IMR-90 (cell line): Measurements from ENCODE around the gene CDH13. TPM values are rescaled to one million over a fixed set of nuclear protein-coding genes. Genes with fewer than 3 reads are reported as not detected.

Experiments
- ATAC-seq: fragments of 200-7000 bp; cut with Tn5 transposase; 2 replicates; pipeline ENCODE4 v1.9.1; 2020; ENCODE audit warnings: low read depth, mild to moderate bottlenecking, moderate library complexity
- BruUV-seq: library from RNA; stranded (reverse); fragments of 400-500 nt; replicated peaks from 2 replicates; lab custom pipeline; 2021; lab: Mats Ljungman, UMichigan
- CTCF ChIA-PET: fragments of 300-600 bp; formaldehyde crosslinking; extraction: SDS; loops from one replicate; lab custom pipeline; 2021; ENCODE audit warnings: antibody characterized with exemption; lab: Yijun Ruan, JAX
- POLR2A ChIA-PET: fragments of 300-600 bp; sonication (Branson Sonifier 250); formaldehyde crosslinking; loops from one replicate; lab custom pipeline; 2022; ENCODE audit warnings: antibody characterized with exemption; ENCODE audit not compliant: unreplicated experiment; lab: Charles Lee
- DNase-seq: peaks from one replicate; pipeline ENCODE4 v3.0.0; 2013
- H2AFZ ChIP-seq: replicated peaks from 2 replicates; pipeline ENCODE3; 2013; ENCODE audit warnings: low read length, mild to moderate bottlenecking; ENCODE audit not compliant: poor library complexity
- H2AK5ac ChIP-seq: 2 replicates; pipeline ENCODE4 v1.6.1; 2013; ENCODE audit warnings: low read depth, low read length, inconsistent platforms
- H2AK9ac ChIP-seq: replicated peaks from 2 replicates; pipeline ENCODE3; 2013; ENCODE audit warnings: mild to moderate bottlenecking, low read depth, low read length, moderate library complexity; ENCODE audit not compliant: poor library complexity
- H2BK120ac ChIP-seq: 2 replicates; pipeline ENCODE4 v1.6.1; 2013; ENCODE audit warnings: low read depth, low read length, inconsistent platforms
- H2BK15ac ChIP-seq: 3 replicates; pipeline ENCODE4 v1.6.1; 2013; ENCODE audit warnings: low read depth, low read length, inconsistent platforms
- H2BK20ac ChIP-seq: 2 replicates; pipeline ENCODE4 v1.6.1; 2013; ENCODE audit warnings: low read depth, mild to moderate bottlenecking, inconsistent platforms, low read length, moderate library complexity
- H2BK5ac ChIP-seq: 2 replicates; pipeline ENCODE4 v1.6.1; 2013; ENCODE audit warnings: mild to moderate bottlenecking, low read depth, low read length, inconsistent platforms; ENCODE audit not compliant: poor library complexity, severe bottlenecking
- H3K14ac ChIP-seq: replicated peaks from 2 replicates; pipeline ENCODE4 v1.6.1; 2013; ENCODE audit warnings: low read depth, low read length, inconsistent platforms
- H3K18ac ChIP-seq: 2 replicates; pipeline ENCODE4 v1.6.1; 2013; ENCODE audit warnings: low read depth, low read length, control low read depth
- H3K23ac ChIP-seq: 2 replicates; pipeline ENCODE4 v1.6.1; 2013; ENCODE audit warnings: low read depth, low read length, inconsistent platforms
- H3K27ac ChIP-seq: 2 replicates; pipeline ENCODE4 v1.5.1; 2013; ENCODE audit warnings: mild to moderate bottlenecking, control low read depth, low read length; ENCODE audit not compliant: insufficient read depth
- H3K27me3 ChIP-seq: 2 replicates; pipeline ENCODE4 v1.6.1; 2013; ENCODE audit warnings: low read length; ENCODE audit not compliant: control insufficient read depth, insufficient read depth
- H3K36me3 ChIP-seq: 2 replicates; pipeline ENCODE4 v1.6.1; 2013; ENCODE audit warnings: low read length, mixed read lengths; ENCODE audit not compliant: control insufficient read depth, insufficient read depth
- H3K4ac ChIP-seq: 2 replicates; pipeline ENCODE4 v1.6.1; 2013; ENCODE audit warnings: low read depth, low read length, inconsistent platforms
- H3K4me1 ChIP-seq: 2 replicates; pipeline ENCODE4 v1.6.1; 2013; ENCODE audit warnings: low read length, mixed read lengths; ENCODE audit not compliant: control insufficient read depth, insufficient read depth
- H3K4me2 ChIP-seq: 2 replicates; pipeline ENCODE4 v1.6.1; 2013; ENCODE audit warnings: low read depth, mild to moderate bottlenecking, control low read depth, low read length, moderate library complexity
- H3K4me3 ChIP-seq: 2 replicates; pipeline ENCODE4 v1.5.1; 2013; ENCODE audit warnings: low read depth, mild to moderate bottlenecking, control low read depth, low read length, moderate library complexity; ENCODE audit not compliant: insufficient read depth
- H3K56ac ChIP-seq: 2 replicates; pipeline ENCODE4 v1.6.1; 2013; ENCODE audit warnings: low read length, inconsistent platforms; ENCODE audit not compliant: insufficient read depth; ENCODE audit errors: extremely low read depth
- H3K79me1 ChIP-seq, 2 experiments: 2 replicates each; pipeline ENCODE4 v1.6.1; 2013; ENCODE audit warnings: low read length in 2 of 2, inconsistent platforms in 1 of 2, low read depth in 1 of 2
- H3K9ac ChIP-seq: 2 replicates; pipeline ENCODE4 v1.6.1; 2013; ENCODE audit warnings: low read depth, low read length, control low read depth
- H3K9me1 ChIP-seq: 2 replicates; pipeline ENCODE4 v1.6.1; 2013; ENCODE audit warnings: low read length, inconsistent platforms; ENCODE audit not compliant: insufficient read depth
- H3K9me3 ChIP-seq: 2 replicates; pipeline ENCODE4 v1.6.1; 2013; ENCODE audit warnings: low read length; ENCODE audit not compliant: control insufficient read depth, insufficient read depth
- H4K20me1 ChIP-seq: 2 replicates; pipeline ENCODE4 v1.6.1; 2013; ENCODE audit warnings: low read length, inconsistent platforms; ENCODE audit not compliant: insufficient read depth
- H4K5ac ChIP-seq: 2 replicates; pipeline ENCODE4 v1.6.1; 2013; ENCODE audit warnings: mild to moderate bottlenecking, low read depth, low read length, control low read depth
- H4K8ac ChIP-seq, 2 experiments: 2 replicates each; pipeline ENCODE4 v1.6.1; 2013; ENCODE audit warnings: low read depth in 2 of 2, low read length in 2 of 2, control low read depth in 1 of 2, inconsistent platforms in 1 of 2
- H4K91ac ChIP-seq: 2 replicates; pipeline ENCODE4 v1.6.1; 2013; ENCODE audit warnings: low read depth, low read length, inconsistent platforms; ENCODE audit not compliant: insufficient read depth
- BHLHE40 ChIP-seq: fragments of 150-350 bp; IDR thresholded peaks from 2 replicates; pipeline ENCODE4 v1.6.1; 2016; ENCODE audit warnings: mild to moderate bottlenecking, low read depth, low read length
- CEBPB ChIP-seq: IDR thresholded peaks from 2 replicates; pipeline ENCODE4 v1.6.1; 2012; ENCODE audit warnings: low read depth, low read length, improper control_type of control experiment
- CHD1 ChIP-seq: IDR thresholded peaks from 2 replicates; pipeline ENCODE4 v1.6.1; 2012; ENCODE audit warnings: low read depth, low read length, improper control_type of control experiment
- FOS ChIP-seq: fragments of 150-350 bp; IDR thresholded peaks from 2 replicates; pipeline ENCODE4 v1.6.1; 2016; ENCODE audit warnings: low read depth, low read length
- MAFK ChIP-seq: IDR thresholded peaks from 2 replicates; pipeline ENCODE4 v1.6.1; 2012; ENCODE audit warnings: low read depth, low read length, improper control_type of control experiment
- MAZ ChIP-seq: IDR thresholded peaks from 2 replicates; pipeline ENCODE4 v1.6.1; 2012; ENCODE audit warnings: low read depth, mild to moderate bottlenecking, low read length, improper control_type of control experiment, moderate library complexity, borderline replicate concordance
- MXI1 ChIP-seq: IDR thresholded peaks from 2 replicates; pipeline ENCODE4 v1.6.1; 2012; ENCODE audit warnings: low read depth, mild to moderate bottlenecking, low read length, moderate library complexity, borderline replicate concordance
- NFE2L2 ChIP-seq: fragments of 150-350 bp; IDR thresholded peaks from 2 replicates; pipeline ENCODE4 v1.6.1; 2016; ENCODE audit warnings: low read depth, mild to moderate bottlenecking, low read length
- POLR2A ChIP-seq: IDR thresholded peaks from 2 replicates; pipeline ENCODE4 v1.6.1; 2012; ENCODE audit warnings: mild to moderate bottlenecking, low read depth, low read length
- RCOR1 ChIP-seq: IDR thresholded peaks from 2 replicates; pipeline ENCODE4 v1.6.1; 2012; ENCODE audit warnings: mild to moderate bottlenecking, low read length, improper control_type of control experiment; ENCODE audit not compliant: insufficient replicate concordance
- RFX5 ChIP-seq: IDR thresholded peaks from 2 replicates; pipeline ENCODE4 v1.8.0; 2012; ENCODE audit warnings: low read depth, mild to moderate bottlenecking, low read length, moderate library complexity
- SMC3 ChIP-seq: fragments of 150-350 bp; IDR thresholded peaks from 2 replicates; pipeline ENCODE4 v1.6.1; 2016; ENCODE audit warnings: low read depth, mild to moderate bottlenecking, antibody characterized with exemption, low read length, moderate library complexity
- WGBS, 2 experiments: methylation state at CpG; one replicate each; pipeline versions ENCODE4 v1.1.5 to v1.1.7; 2013; ENCODE audit warnings: missing lambda C conversion rate in 2 of 2; ENCODE audit not compliant: insufficient read length in 1 of 2; ENCODE audit errors: extremely low coverage in 2 of 2; 5-methylcytosine and 5-hydroxymethylcytosine counted together
- dilution Hi-C: fragments of 300-500 bp; cut with HindIII; formaldehyde crosslinking; loops from one replicate; pipeline ENCODE4 v1.14.3; 2018; ENCODE audit warnings: low sequenced_read_pairs; ENCODE audit not compliant: unreplicated experiment
- in situ Hi-C: fragments of 300-500 bp; cut with MboI; formaldehyde crosslinking; loops from 3 replicates; pipeline ENCODE4 v1.14.3; 2019; ENCODE audit warnings: low sequenced_read_pairs, inconsistent platforms, mixed read lengths
- intact Hi-C: fragments of 100-400 bp; cut with micrococcal nuclease; formaldehyde crosslinking; loops from 2 replicates; pipeline ENCODE4 v1.10.0; 2022
- polyA plus RNA-seq, 3 experiments: library from polyadenylated mRNA; depleted of rRNA; stranded (reverse); fragments of >200 nt; gene quantifications; 2 replicates each; pipeline ENCODE4 v1.2.3, GENCODE V29; 2012; ENCODE audit warnings: low replicate concordance in 1 of 3
- total RNA-seq: library from RNA; depleted of rRNA; stranded (reverse); fragments of >200 nt; gene quantifications from 2 replicates; pipeline ENCODE4 v1.2.3, GENCODE V29; 2012
- TF ChIP-seq, protein P1 (sequence below): conservative IDR thresholded peaks from 2 replicates; pipeline ENCODE4 v1.5.1; 2012; ENCODE audit warnings: mild to moderate bottlenecking, low read depth, low read length, improper control_type of control experiment
- TF ChIP-seq, protein P2 (sequence below): fragments of 150-350 bp; IDR thresholded peaks from 2 replicates; pipeline ENCODE4 v1.6.1; 2017; ENCODE audit warnings: mild to moderate bottlenecking, antibody characterized with exemption, low read length, low read depth
- TF ChIP-seq, protein P3 (sequence below): fragments of 150-350 bp; IDR thresholded peaks from 2 replicates; pipeline ENCODE4 v1.6.1; 2016; ENCODE audit warnings: low read depth, mild to moderate bottlenecking, low read length, moderate library complexity, borderline replicate concordance

Gene CDH13
- total and polyA plus RNA-seq, 2 of the 4 experiments (the other 2 are of a cell fraction): 61.6 to 74.7 TPM

DNA sequence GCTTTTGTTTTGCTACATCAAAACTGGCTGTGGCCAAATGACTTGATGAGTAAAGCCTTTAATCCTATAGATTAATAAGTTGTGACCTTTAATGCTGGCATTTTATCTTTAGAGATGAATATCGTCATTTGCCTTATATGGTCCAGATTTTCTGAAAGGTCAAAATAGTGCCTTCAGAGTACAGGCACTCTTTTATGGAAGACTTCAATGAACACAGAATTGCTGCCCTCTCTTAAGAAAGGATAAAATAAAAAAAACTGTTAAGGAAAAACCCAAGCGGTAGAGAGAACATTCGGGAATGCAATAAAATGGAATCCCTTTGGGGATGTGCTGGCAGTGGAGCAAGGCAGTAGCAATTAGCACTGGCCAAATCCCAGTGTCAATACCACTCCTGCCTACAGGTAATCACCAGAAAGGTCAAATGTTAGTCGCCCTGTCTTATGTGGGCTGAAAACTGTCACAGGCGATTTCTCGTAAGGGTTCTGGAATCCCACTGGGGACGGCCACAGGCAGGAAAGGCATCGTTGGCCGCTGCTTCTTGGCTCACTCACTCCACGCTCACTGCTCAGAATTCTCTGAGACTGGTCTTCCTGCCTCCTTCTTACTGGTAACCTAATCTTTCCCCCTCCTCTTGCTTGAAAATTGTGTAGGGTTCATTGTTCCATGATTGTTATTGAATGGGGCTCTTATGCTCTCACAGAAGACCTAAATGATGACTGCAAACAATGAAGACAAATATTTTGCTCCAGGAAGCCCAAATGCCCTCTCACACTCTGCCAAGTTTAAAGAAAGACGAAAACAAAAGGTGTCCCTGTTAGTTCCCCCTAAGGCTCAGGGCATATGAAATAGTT, 1135.6 kb downstream of the CDH13 start:
- H2BK5ac ChIP-seq: no peak overlapping the region
- H3K4ac ChIP-seq: no peak overlapping the region
- H3K27ac ChIP-seq: no peak overlapping the region
- in situ Hi-C loops: no loop called here
- no peaks in the 10 kb centered on the region for H3K79me1 ChIP-seq
- peak overlapping the region; percentile 44 for H2AK9ac ChIP-seq
- no peak overlapping the region for H2BK20ac ChIP-seq
- H2AK5ac ChIP-seq: no peak overlapping the region
- no peak overlapping the region for H2BK120ac ChIP-seq
- H3K9me3 ChIP-seq: no peaks in the 10 kb centered on the region
- no peak overlapping the region for H4K91ac ChIP-seq
- H3K4me3 ChIP-seq: no peak overlapping the region
- BruUV-seq: no TSS peak
- no peak overlapping the region for H3K56ac ChIP-seq
- DNase-seq (no peak), ATAC-seq (no peak)
- dilution Hi-C loops: no loop called here
- no peaks in the 10 kb centered on the region for H4K20me1 ChIP-seq
- intact Hi-C loops: no loop called here
- no peak overlapping the region for H3K18ac ChIP-seq
- CTCF ChIA-PET: no interaction called here
- H3K4me2 ChIP-seq: no peak overlapping the region
- no peak overlapping the region for H4K5ac ChIP-seq
- H3K14ac ChIP-seq: no peak overlapping the region
- no peak overlapping the region for H4K8ac ChIP-seq
- H3K23ac ChIP-seq: no peak overlapping the region
- no peaks in the 10 kb centered on the region for H3K9me1 ChIP-seq
- H3K9ac ChIP-seq: no peak overlapping the region
- H2BK15ac ChIP-seq: no peak overlapping the region
- no CpG with 5 or more reads among the region's 11 CpGs for WGBS, 2 experiments
- H3K27me3 ChIP-seq: no peaks in the 10 kb centered on the region
- no peaks in the 10 kb centered on the region for H3K36me3 ChIP-seq
- no peaks in the 10 kb centered on the region for H3K4me1 ChIP-seq
- POLR2A ChIA-PET: no interaction called here
- H2AFZ ChIP-seq: no peak overlapping the region
- TF ChIP-seq MAFK (no peak), BHLHE40 (no peak), MAZ (no peak), CEBPB (no peak), MXI1 (no peak), NFE2L2 (no peak), CHD1 (no peak), RCOR1 (no peak), SMC3 (no peak), POLR2A (no peak), FOS (no peak), RFX5 (no peak)
- TF ChIP-seq, protein P1, sequence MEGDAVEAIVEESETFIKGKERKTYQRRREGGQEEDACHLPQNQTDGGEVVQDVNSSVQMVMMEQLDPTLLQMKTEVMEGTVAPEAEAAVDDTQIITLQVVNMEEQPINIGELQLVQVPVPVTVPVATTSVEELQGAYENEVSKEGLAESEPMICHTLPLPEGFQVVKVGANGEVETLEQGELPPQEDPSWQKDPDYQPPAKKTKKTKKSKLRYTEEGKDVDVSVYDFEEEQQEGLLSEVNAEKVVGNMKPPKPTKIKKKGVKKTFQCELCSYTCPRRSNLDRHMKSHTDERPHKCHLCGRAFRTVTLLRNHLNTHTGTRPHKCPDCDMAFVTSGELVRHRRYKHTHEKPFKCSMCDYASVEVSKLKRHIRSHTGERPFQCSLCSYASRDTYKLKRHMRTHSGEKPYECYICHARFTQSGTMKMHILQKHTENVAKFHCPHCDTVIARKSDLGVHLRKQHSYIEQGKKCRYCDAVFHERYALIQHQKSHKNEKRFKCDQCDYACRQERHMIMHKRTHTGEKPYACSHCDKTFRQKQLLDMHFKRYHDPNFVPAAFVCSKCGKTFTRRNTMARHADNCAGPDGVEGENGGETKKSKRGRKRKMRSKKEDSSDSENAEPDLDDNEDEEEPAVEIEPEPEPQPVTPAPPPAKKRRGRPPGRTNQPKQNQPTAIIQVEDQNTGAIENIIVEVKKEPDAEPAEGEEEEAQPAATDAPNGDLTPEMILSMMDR: no peak
- TF ChIP-seq, protein P2, sequence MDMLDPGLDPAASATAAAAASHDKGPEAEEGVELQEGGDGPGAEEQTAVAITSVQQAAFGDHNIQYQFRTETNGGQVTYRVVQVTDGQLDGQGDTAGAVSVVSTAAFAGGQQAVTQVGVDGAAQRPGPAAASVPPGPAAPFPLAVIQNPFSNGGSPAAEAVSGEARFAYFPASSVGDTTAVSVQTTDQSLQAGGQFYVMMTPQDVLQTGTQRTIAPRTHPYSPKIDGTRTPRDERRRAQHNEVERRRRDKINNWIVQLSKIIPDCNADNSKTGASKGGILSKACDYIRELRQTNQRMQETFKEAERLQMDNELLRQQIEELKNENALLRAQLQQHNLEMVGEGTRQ: no peak
- TF ChIP-seq, protein P3, sequence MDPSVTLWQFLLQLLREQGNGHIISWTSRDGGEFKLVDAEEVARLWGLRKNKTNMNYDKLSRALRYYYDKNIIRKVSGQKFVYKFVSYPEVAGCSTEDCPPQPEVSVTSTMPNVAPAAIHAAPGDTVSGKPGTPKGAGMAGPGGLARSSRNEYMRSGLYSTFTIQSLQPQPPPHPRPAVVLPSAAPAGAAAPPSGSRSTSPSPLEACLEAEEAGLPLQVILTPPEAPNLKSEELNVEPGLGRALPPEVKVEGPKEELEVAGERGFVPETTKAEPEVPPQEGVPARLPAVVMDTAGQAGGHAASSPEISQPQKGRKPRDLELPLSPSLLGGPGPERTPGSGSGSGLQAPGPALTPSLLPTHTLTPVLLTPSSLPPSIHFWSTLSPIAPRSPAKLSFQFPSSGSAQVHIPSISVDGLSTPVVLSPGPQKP: no peak
